Measurements from ENCODE around the gene FARP1.

FARP1 gene

DNA sequence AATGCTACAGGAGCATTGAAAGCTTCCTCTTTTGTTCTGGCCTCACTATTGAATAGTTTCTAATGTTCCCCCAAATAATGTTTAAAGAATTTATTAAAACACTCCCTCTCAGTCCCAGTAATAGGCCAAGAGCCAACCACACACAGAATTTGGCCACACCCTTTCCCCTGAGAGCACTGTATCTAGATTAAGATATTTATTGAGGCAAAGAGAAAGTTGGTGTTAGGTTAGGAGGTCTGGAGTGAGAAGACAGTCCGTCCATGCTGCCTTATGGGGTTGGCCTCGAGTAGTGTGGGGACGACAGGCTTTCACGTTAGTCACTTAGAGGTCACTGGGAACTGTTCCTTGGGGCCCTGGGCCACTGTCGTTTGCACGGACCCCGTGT lies 157.1 kb downstream of the FARP1 start:
- Histone ChIP-seq H2AFZ (ENCODE audit: low read depth) (no peak overlapping the region), H3K4me1 (ENCODE audit: low read depth, poor library complexity, severe bottlenecking) (peaks cover 9% of the 10 kb centered on the region), H3K27ac (no peak overlapping the region), H3K79me2 (ENCODE audit: insufficient read depth, low read depth) (no peaks in the 10 kb centered on the region), H3K36me3 (ENCODE audit: insufficient read depth) (no peaks in the 10 kb centered on the region), H3K4me2 (no peak overlapping the region), H4K20me1 (ENCODE audit: insufficient read depth) (no peaks in the 10 kb centered on the region), H3K9ac (no peak overlapping the region), H3K4me3 (IDR thresholded peaks at IDR 0.05; ENCODE audit: insufficient read depth, low read depth, low read length) (no peak overlapping the region), H3K27me3 (ENCODE audit: insufficient read depth, low read depth) (no peaks in the 10 kb centered on the region)
- TF ChIP-seq, protein P1, sequence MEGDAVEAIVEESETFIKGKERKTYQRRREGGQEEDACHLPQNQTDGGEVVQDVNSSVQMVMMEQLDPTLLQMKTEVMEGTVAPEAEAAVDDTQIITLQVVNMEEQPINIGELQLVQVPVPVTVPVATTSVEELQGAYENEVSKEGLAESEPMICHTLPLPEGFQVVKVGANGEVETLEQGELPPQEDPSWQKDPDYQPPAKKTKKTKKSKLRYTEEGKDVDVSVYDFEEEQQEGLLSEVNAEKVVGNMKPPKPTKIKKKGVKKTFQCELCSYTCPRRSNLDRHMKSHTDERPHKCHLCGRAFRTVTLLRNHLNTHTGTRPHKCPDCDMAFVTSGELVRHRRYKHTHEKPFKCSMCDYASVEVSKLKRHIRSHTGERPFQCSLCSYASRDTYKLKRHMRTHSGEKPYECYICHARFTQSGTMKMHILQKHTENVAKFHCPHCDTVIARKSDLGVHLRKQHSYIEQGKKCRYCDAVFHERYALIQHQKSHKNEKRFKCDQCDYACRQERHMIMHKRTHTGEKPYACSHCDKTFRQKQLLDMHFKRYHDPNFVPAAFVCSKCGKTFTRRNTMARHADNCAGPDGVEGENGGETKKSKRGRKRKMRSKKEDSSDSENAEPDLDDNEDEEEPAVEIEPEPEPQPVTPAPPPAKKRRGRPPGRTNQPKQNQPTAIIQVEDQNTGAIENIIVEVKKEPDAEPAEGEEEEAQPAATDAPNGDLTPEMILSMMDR (conservative IDR thresholded peaks at IDR 0.05; ENCODE audit: low read depth, low read length) = no peak

DNA sequence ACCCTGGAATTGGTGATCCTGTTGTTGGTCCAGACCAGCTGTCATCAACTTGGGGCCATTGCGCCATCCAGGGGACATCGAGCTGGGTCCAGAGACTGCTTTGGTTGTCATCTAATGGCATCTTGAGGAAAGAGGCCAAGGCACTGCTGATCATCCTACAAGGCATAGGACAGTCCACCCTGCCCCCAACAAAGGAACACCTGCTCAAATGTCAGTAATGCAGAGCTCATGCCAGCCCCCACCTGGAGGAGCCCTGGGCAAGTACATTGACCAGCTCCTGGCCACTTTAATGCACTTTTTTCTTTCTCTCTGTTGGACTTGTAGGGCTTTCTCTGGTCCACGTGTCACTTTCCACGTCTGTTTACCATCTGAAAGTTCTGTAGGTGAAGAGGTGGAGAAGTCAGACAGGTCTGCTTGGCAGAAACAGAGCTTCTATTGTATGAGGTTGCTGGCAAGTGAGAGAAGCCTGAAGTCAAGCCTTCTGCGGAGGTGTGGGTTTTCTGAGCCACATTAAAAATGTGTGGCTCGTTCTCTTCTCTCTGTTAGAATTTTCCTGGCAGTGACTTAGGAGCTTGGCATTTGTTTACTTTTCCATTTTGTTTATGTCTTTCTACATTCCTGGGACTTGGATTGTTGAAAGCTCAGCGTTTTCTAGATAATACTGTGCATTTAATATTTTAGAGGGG lies 158.2 kb downstream of the FARP1 start:
- Histone ChIP-seq H2AFZ (ENCODE audit: low read depth) (no peak overlapping the region), H3K9ac (no peak overlapping the region), H3K4me3 (IDR thresholded peaks at IDR 0.05; ENCODE audit: insufficient read depth, low read depth, low read length) (no peak overlapping the region), H3K4me2 (no peak overlapping the region), H3K27me3 (ENCODE audit: insufficient read depth, low read depth) (no peaks in the 10 kb centered on the region), H3K27ac (no peak overlapping the region), H3K4me1 (ENCODE audit: low read depth, poor library complexity, severe bottlenecking) (peaks cover 9% of the 10 kb centered on the region), H3K36me3 (ENCODE audit: insufficient read depth) (no peaks in the 10 kb centered on the region), H4K20me1 (ENCODE audit: insufficient read depth) (no peaks in the 10 kb centered on the region), H3K79me2 (ENCODE audit: insufficient read depth, low read depth) (no peaks in the 10 kb centered on the region)
- TF ChIP-seq, protein P1 (conservative IDR thresholded peaks at IDR 0.05; ENCODE audit: low read depth, low read length) = no peak

DNA sequence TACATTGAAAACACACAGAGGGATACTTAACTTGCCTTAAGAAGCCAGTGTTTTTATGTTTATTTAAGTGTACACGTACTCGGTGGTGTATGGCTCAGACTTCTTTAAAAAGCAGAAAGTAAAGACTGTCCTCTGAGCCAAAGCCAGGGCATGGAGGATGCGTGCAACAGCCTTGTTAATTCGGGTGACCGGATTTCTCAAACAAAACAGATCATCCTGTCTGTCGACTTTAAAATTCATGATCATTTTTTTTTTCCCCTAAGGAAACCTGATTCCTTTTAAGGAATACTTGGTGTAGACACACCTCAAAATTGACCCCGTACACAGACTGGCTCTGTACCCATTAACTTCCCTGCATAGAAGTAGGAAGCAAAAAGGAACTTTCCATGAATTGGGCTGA lies 158.8 kb downstream of the FARP1 start:
- Histone ChIP-seq H2AFZ (ENCODE audit: low read depth) (no peak overlapping the region), H3K27me3 (ENCODE audit: insufficient read depth, low read depth) (no peaks in the 10 kb centered on the region), H3K4me1 (ENCODE audit: low read depth, poor library complexity, severe bottlenecking) (peaks cover 9% of the 10 kb centered on the region), H3K9ac (no peak overlapping the region), H4K20me1 (ENCODE audit: insufficient read depth) (no peaks in the 10 kb centered on the region), H3K36me3 (ENCODE audit: insufficient read depth) (no peaks in the 10 kb centered on the region), H3K4me3 (IDR thresholded peaks at IDR 0.05; ENCODE audit: insufficient read depth, low read depth, low read length) (no peak overlapping the region), H3K4me2 (no peak overlapping the region), H3K27ac (no peak overlapping the region), H3K79me2 (ENCODE audit: insufficient read depth, low read depth) (no peaks in the 10 kb centered on the region)
- TF ChIP-seq, protein P1 (conservative IDR thresholded peaks at IDR 0.05; ENCODE audit: low read depth, low read length) = no peak

DNA sequence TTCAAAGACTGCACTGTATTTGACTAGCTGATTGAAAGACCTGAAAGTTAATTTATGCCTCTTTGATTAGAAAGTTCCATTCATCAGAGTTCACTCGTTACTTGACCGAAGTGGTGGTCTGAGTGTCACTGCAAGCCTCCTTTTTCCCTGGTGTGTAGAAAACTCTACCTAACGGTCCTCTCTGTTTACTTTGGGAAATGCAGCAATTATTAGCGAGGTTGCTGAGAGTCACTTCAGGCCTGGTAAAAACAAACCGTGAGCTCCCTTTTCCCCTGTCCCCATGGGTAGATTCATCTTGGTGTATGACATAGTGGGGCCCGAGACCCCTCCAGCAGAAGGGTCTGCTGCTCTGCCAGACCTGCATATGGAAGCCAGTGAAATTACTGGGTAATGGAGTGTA lies 161.0 kb downstream of the FARP1 start:
- H3K9ac ChIP-seq = no peak overlapping the region
- H3K79me2 ChIP-seq (ENCODE audit: insufficient read depth, low read depth) = no peaks in the 10 kb centered on the region
- no peaks in the 10 kb centered on the region for H3K4me1 ChIP-seq (ENCODE audit: low read depth, poor library complexity, severe bottlenecking)
- H3K27me3 ChIP-seq (ENCODE audit: insufficient read depth, low read depth) = no peaks in the 10 kb centered on the region
- no peak overlapping the region for H3K4me2 ChIP-seq
- no peaks in the 10 kb centered on the region for H3K36me3 ChIP-seq (ENCODE audit: insufficient read depth)
- H3K27ac ChIP-seq = no peak overlapping the region
- no peaks in the 10 kb centered on the region for H4K20me1 ChIP-seq (ENCODE audit: insufficient read depth)
- TF ChIP-seq, protein P1 (conservative IDR thresholded peaks at IDR 0.05; ENCODE audit: low read depth, low read length) = no peak
- no peak overlapping the region for H3K4me3 ChIP-seq (IDR thresholded peaks at IDR 0.05; ENCODE audit: insufficient read depth, low read depth, low read length)
- H2AFZ ChIP-seq (ENCODE audit: low read depth) = no peak overlapping the region
